Urinary bladder (tissue), 4 donors: ENCODE measurements around the gene SERINC3. TPM values are rescaled to one million over a fixed set of nuclear protein-coding genes. Genes with fewer than 3 reads are reported as not detected.
A peak's percentile ranks its signal among the peaks of the same experiment; 100 is the strongest.

Experiments
- DNase-seq: peaks from one replicate; pipeline ENCODE4 v3.0.0-alpha.2; 2015; ENCODE audit errors: extremely low spot score
- H3K27ac ChIP-seq: one replicate; pipeline ENCODE4 v1.5.1; 2013; ENCODE audit warnings: low read depth, mild to moderate bottlenecking, moderate library complexity
- H3K36me3 ChIP-seq: one replicate; pipeline ENCODE4 v1.6.1; 2013; ENCODE audit warnings: mild to moderate bottlenecking, moderate library complexity; ENCODE audit not compliant: insufficient read depth
- H3K4me1 ChIP-seq: one replicate; pipeline ENCODE4 v1.6.1; 2013; ENCODE audit warnings: mild to moderate bottlenecking, moderate library complexity; ENCODE audit not compliant: insufficient read depth
- H3K4me3 ChIP-seq: one replicate; pipeline ENCODE4 v1.5.1; 2013; ENCODE audit warnings: low read depth, low read length
- WGBS: extraction: QIAGEN DNeasy Blood & Tissue Kit; methylation state at CpG from one replicate; pipeline ENCODE4 v1.1.7; 2013; 5-methylcytosine and 5-hydroxymethylcytosine counted together
- polyA plus RNA-seq: library from polyadenylated mRNA; stranded (reverse); fragments of 200-250 nt; gene quantifications from one replicate; pipeline ENCODE4 v1.2.3, GENCODE V29; 2013
- total RNA-seq: library from RNA; depleted of rRNA; stranded (reverse); fragments of >200 nt; gene quantifications from one replicate; pipeline ENCODE4 v1.2.3, GENCODE V29; 2014
- donor health status: healthy with polysubstance abuse.
- donor health status: healthy.

Gene SERINC3
- total and polyA plus RNA-seq, 2 donors = 73.9 to 93.4 TPM

DNA sequence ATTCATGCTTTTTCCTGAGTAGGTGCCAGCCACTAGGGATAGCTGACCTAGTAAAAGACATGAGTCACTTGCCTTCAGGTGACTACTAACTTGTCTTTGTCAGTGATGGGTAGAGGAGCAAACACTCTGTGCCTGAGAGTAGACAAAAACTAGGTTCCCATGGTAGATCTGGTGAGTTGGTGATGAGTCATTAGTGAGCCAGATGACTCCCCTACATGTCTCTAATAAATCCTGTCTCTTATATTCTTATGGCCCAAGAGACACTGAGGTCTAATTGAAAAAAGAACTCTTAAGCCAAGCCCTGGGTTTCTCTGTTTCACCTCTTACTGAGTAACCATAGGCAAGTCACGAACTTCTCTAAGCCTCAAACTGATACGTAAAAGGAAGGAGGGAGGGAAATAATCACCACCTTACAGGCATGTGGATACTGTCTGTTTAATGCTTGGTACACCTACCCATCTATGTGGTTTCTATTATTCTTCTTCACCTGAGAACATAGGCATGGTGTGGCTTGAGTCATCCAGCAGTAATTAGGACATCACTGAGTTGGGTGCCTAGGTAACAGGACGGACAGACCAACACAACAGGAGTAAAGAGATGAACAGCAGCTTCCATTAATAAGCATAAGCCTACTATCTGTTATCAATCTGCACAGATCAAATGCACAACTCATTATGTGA, 25.9 kb downstream of the SERINC3 start:
- H3K4me1 ChIP-seq = no peaks in the 10 kb centered on the region
- peaks cover 11% of the 10 kb centered on the region for H3K36me3 ChIP-seq
- peak overlapping the region; percentile 19 for H3K27ac ChIP-seq
- no peak overlapping the region for H3K4me3 ChIP-seq
- WGBS = 88% methylated on average over 3 of the region's 3 CpGs
- DNase-seq = no peak

DNA sequence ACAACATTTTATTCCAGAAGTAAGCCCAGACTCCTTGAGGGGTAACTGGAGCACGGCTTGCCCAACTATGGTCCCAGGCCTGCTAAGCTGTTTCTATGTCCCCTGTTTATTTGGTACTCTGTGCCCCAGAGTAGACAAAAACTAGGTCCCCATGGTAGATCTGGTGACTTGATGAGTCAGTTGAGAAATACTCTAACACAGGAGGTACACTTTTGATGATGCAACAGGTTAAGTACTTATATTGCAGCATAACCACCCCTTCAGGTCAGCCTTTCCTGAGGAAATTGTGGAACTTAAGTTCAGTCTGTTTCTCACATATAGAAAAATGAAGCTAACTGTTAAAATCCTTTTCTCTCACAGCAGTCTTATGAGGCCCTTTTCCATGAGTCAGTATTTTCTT, 26.6 kb downstream of the SERINC3 start:
- Histone ChIP-seq H3K36me3 (peaks cover 10% of the 10 kb centered on the region), H3K27ac (no peak overlapping the region), H3K4me3 (no peak overlapping the region), H3K4me1 (no peaks in the 10 kb centered on the region)
- 88% methylated on average over 1 of the region's 1 CpG for WGBS
- DNase-seq = no peak

DNA sequence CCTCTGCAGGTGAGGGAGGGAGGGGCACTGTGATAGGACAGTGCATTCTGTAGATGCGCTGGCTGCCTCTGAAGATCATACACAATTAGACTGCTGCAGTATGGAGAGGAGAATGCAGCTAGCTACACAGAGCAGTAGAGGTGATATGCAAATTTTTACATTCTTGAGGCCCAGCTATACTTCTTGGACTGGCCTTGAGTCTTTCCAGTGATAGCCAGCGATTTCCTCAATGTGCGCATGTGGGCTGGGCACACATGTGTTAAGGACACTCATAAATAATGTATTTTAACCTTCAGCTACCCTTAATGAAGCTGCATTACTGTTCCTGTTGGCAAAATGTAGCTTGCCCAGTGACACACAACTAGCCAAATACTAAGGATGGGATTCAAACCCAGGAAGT, 27.2 kb downstream of the SERINC3 start:
- WGBS = 82% methylated on average over 3 of the region's 3 CpGs
- no peak overlapping the region for H3K4me3 ChIP-seq
- H3K4me1 ChIP-seq = no peaks in the 10 kb centered on the region
- H3K36me3 ChIP-seq = peaks cover 8% of the 10 kb centered on the region
- no peak overlapping the region for H3K27ac ChIP-seq
- no peak for DNase-seq

DNA sequence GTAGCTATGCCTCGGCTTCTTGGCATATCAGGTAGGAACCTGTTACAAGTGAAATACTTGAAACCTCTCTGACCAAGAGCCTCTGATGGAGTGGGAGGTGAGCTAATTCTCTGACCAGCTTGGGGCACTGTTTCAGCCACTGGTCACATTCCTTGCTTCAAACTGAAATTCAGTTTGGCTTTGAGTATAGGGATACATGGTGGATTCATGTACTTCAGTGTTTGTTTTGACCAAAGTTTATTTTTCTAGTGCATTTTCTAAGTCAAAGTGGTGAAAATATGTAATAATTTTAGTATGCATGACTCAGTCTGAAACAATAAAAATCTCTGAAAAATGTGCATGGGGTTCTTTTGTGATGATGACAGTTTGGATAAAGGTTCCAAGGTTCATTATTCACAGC, 27.6 kb downstream of the SERINC3 start:
- H3K4me3 ChIP-seq = no peak overlapping the region
- H3K27ac ChIP-seq = no peak overlapping the region
- H3K4me1 ChIP-seq = no peaks in the 10 kb centered on the region
- no peak for DNase-seq
- H3K36me3 ChIP-seq = peaks cover 11% of the 10 kb centered on the region
- 93% methylated on average over 1 of the region's 1 CpG for WGBS

DNA sequence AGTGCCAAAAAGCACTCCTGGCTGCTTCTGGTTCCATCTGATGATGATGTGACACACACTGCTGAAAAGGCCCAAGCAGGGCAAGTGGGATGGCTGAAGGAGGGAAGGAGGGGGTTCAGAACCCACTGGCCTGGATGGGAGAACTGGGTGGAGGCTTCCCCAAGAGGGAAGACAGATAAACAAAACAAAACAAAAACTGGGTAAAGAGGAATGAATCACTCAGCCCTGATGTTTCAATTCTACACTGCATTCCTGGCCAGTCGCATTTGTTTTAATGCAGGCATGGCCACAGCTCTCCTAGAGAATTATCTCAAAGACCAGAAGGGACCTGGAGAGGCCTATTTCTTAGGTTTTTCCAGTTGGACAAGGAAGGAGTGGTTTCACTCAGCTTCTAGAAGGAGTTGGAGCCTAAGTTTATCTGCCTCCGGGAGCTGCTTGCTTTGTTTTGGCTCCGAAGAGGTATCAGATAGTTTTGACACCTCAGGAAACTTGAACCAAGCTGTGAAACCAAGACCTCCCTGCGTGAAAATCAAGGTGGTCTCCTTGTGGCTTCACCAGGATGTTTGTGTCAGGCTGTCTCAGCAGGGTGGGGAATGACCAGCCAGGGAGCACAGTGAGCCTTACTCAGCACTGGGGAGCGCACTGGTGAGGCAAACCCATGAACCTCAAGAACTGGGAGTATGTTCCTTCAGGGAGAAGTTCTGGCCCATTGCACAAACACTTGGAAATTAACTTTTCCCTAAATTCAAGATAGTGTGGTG, 30.1 kb downstream of the SERINC3 start:
- no peak for DNase-seq
- no peaks in the 10 kb centered on the region for H3K4me1 ChIP-seq
- H3K4me3 ChIP-seq = no peak overlapping the region
- 56% methylated on average over 5 of the region's 5 CpGs for WGBS
- H3K36me3 ChIP-seq = peaks cover 12% of the 10 kb centered on the region
- H3K27ac ChIP-seq = peak overlapping the region; percentile 24

DNA sequence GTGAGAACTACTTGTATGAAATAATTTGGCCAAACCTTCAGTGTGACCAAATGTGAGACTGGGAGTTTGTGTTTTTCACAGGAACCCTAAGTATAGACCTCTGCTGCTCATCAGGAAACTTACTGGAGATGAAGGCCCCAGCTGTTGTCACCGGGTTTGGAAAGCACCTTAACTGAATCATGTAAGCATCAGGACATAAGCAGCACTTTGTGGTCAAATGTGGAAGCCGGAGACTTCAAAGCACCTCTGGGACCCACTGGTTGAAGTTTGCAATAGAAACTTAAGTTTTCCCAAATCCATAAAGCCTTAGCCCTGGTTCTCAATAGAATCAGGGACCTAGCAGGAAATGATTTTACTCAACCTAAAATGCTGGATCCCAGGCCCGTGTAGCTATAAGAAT, 31.9 kb downstream of the SERINC3 start:
- 85% methylated on average over 3 of the region's 3 CpGs for WGBS
- Histone ChIP-seq H3K27ac (no peak overlapping the region), H3K36me3 (peaks cover 8% of the 10 kb centered on the region), H3K4me1 (no peaks in the 10 kb centered on the region), H3K4me3 (no peak overlapping the region)
- no peak for DNase-seq

DNA sequence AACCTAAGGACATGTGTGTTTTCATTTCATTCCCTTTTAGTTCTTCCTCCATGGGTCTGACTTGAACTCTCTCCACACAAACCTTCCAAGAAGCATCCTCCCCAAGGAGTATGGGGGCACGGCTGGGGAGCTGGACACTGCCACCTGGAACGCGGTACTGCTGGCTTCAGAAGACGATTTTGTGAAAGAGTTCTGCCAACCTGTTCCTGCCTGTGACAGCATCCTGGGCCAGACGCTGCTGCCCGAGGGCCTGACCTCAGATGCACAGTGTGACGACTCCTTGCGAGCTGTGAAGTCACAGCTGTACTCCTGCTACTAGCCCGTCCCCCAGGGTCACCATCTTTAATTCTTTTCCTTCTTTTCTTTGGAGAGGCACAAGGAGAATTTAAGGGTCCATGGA, 32.6 kb downstream of the SERINC3 start:
- WGBS = 89% methylated on average over 9 of the region's 9 CpGs
- Histone ChIP-seq H3K4me1 (no peaks in the 10 kb centered on the region), H3K36me3 (peaks cover 10% of the 10 kb centered on the region), H3K4me3 (no peak overlapping the region), H3K27ac (no peak overlapping the region)
- no peak for DNase-seq

GRCh38 chr20:44488551-44488950, 33.3 kb downstream of the SERINC3 start:
- WGBS = 89% methylated on average over 5 of the region's 5 CpGs
- DNase-seq = no peak
- no peak overlapping the region for H3K4me3 ChIP-seq
- H3K4me1 ChIP-seq = no peaks in the 10 kb centered on the region
- peaks cover 8% of the 10 kb centered on the region for H3K36me3 ChIP-seq
- no peak overlapping the region for H3K27ac ChIP-seq

DNA sequence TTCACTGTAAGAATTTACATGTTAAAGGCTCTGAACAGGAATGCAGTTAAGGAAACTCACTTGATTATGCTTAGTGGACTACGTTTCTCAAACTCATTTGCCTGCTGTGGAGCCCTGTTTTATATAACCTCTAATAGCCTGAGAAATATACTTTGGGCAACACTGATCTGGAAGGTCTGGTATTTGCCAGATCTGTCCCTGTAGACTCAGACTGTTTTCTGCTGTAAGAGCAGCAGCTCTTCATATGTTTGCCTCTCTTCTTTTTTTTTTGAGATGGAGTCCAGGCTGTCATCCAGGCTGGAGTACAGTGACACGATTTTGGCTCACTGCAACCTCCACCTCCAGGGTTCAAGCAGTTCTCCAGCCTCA, 36.1 kb downstream of the SERINC3 start:
- WGBS = 78% methylated on average over 2 of the region's 2 CpGs
- Histone ChIP-seq H3K27ac (no peak overlapping the region), H3K36me3 (peaks cover 6% of the 10 kb centered on the region), H3K4me3 (no peak overlapping the region), H3K4me1 (no peaks in the 10 kb centered on the region)
- DNase-seq = no peak

DNA sequence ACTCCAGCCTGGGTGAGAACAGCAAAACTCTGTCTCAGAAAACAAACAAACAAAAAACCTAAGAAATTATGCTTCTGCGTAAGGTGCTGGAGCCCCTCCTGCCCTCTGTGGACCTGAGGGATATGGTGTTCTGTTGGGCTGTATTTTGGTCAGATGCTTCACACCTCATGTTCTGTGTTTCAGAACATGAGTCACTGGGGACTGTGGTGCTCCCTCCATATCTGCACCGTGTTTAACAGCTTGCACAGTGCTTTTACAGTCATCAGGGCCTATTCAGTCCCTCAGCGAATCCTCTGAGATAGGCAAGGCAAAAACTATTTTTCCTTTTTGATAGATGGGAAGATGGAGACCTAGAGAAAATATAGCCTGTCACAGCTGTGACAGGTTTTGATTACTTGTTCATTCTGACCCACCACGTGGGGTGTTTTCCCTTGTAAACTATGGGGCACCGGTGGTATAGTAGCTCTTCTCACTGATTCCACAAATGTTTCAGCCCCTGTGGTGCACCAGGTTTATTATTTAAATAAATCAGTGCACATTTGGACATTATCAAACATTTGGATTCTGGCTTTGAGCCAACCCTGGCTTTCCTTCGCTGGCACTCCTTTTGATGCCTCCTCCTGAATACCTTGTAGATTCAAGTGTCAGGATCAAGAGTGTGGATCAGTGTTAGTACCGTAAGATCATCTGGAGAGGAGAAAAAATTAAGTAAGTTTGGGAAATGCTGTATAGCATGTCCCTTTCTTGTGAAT, 36.6 kb downstream of the SERINC3 start:
- Histone ChIP-seq H3K4me1 (no peaks in the 10 kb centered on the region), H3K36me3 (peaks cover 8% of the 10 kb centered on the region), H3K4me3 (no peak overlapping the region), H3K27ac (no peak overlapping the region)
- WGBS = 86% methylated on average over 7 of the region's 7 CpGs
- DNase-seq = no peak

- H3K27ac ChIP-seq = no peak overlapping the region
- H3K4me3 ChIP-seq = no peak overlapping the region
- 83% methylated on average over 5 of the region's 5 CpGs for WGBS
- no peaks in the 10 kb centered on the region for H3K4me1 ChIP-seq
- DNase-seq = no peak
- H3K36me3 ChIP-seq = peaks cover 6% of the 10 kb centered on the region
These were observed 38.8 kb downstream of the SERINC3 start for GRCh38 chr20:44483112-44483511.

DNA sequence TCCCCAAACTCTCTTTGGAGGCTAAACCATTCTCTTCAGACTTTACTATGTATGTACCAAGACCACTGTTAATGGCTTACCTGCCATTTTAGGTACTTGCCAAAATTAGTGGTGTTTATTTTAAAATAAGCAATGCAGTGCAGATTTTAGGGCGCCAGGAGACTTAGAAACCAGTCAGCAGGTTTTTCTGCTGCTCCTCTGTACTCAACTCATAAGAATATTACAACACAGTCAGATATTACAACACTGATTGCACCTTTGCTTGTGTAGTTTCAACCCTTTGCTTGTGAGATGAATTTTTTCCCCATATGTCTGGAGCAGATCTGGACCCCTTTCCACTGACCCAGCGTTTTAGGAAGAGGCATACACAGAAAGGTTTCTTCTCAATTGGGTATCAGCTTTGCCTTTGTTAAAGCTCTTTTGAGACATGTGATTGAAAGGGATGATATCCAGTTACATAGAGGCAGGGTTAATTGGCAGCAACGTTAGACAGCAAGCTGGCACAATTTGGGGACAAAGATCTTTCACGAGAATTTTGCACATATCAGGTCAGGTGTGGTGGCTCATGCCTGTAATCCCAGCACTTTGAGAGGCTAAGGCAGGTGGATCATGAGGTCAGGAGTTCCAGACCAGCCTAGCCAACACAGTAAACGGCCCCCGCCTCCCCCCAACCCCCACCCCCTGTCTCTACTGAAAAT, 40.0 kb downstream of the SERINC3 start:
- Histone ChIP-seq H3K27ac (no peak overlapping the region), H3K4me1 (no peaks in the 10 kb centered on the region), H3K36me3 (peaks cover 6% of the 10 kb centered on the region), H3K4me3 (no peak overlapping the region)
- 82% methylated on average over 6 of the region's 6 CpGs for WGBS
- DNase-seq = no peak

- H3K4me1 ChIP-seq = no peaks in the 10 kb centered on the region
- no peak for DNase-seq
- no peak overlapping the region for H3K27ac ChIP-seq
- no peak overlapping the region for H3K4me3 ChIP-seq
- peaks cover 6% of the 10 kb centered on the region for H3K36me3 ChIP-seq
- WGBS = 94% methylated on average over 18 of the region's 18 CpGs
These were observed 41.8 kb downstream of the SERINC3 start for GRCh38 chr20:44480097-44480496.
